G401.6 (cell line): ENCODE data around the gene LIG4.

Experiments
- FAIRE-seq: peaks from 2 replicates; lab custom pipeline; 2012; peaks lifted over from hg19 to GRCh38; lab: Jason Lieb, UNC

LIG4 gene

DNA sequence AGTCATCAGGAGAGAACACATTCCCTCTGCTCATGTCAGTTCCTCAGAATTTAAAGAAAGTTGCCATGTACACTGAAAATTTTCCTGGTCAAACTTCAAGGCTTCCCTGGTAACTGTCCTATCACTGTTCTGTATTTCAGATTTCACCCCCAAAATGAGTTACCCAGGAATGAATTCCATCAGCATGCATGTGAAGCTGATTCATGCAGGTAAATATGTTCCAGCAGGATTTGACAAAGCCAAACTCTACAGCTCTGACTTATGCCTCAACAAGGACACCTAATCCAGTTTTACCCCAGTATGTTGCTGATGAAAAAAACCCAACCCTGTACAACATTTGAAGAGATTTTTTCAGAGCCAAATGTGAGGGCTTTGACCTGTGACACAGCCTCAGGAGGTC lies 21.5 kb downstream of the LIG4 start:
- no peak for FAIRE-seq

- no peak for FAIRE-seq
Observed at GRCh38 chr13:108190897-108191296, 24.4 kb downstream of the LIG4 start.

DNA sequence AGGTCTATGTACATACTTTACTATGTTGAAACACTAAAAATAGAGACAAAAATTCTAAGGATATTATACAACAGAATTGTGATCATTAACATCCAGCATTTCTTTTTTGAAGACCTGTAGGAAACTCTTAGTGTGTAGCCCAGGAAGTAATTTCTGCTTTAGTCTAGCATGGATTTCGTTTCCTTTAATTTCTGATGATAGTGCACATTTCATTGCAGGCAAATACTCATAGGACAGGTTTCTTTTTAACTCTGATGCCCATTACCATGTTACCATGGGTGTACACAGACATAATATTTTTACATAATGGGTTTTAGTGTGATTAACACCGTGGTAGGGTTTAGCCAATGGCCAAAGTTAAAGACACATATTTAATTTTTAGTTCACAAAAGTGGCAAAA lies 27.1 kb downstream of the LIG4 start:
- FAIRE-seq = no peak

DNA sequence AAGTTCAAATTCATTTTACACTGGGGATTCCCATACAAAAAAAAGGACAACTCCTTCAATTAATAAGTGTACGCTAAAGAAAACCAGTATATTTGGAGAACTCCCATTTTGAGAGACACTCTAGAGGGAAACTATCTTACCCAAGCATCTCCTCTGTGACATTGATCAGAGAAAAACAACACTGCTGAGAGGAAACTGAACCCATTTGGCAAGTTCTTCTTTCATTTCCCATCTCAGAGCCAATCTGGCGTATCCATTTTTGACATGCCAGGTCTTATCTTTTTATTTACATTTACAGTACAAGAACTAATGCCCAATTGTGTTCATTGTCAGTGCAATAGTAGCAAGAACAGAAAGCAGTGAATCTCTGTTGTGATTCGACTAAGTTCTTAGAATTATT lies 30.1 kb downstream of the LIG4 start:
- FAIRE-seq = no peak

- FAIRE-seq = no peak
Observed at GRCh38 chr13:108182652-108183051, 32.7 kb downstream of the LIG4 start.

DNA sequence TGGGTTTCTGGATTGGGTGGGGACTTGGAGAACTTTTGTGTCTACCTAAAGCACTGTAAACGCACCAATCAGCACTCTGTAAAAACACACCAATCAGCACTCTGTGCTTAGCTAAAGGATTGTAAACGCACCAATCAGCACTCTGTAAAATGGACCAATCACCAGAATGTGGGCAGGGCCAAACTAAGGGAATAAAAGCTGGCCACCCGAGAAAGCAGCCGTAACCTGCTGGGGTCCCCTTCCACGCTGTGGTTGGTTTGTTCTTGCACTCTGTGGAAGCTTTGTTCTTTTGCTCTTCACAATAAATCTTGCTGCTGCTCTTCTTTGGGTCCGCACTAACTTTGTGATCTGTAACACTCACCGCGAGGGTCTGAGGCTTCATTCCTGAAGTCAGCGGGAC lies 37.3 kb downstream of the LIG4 start:
- FAIRE-seq = no peak

- FAIRE-seq = peak; percentile 91
Observed at GRCh38 chr13:108176685-108177274, 38.6 kb downstream of the LIG4 start.

GRCh38 chr13:108168929-108169328 lies 46.4 kb downstream of the LIG4 start:
- FAIRE-seq = no peak

GRCh38 chr13:108166078-108166477 lies 49.3 kb downstream of the LIG4 start:
- FAIRE-seq = no peak

- FAIRE-seq = no peak
Observed at GRCh38 chr13:108158746-108159145, 56.6 kb downstream of the LIG4 start.
